Mucosa of stomach (tissue), 1 donor: ENCODE data around the gene DGKI.

ENCODE experiments used
- H3K27me3 ChIP-seq: one replicate; pipeline ENCODE4 v1.7.0; 2013; ENCODE audit warnings: mild to moderate bottlenecking, low read length; ENCODE audit not compliant: control insufficient read depth, insufficient read depth
- H3K36me3 ChIP-seq: one replicate; pipeline ENCODE4 v1.7.0; 2013; ENCODE audit warnings: low read length; ENCODE audit not compliant: control insufficient read depth, insufficient read depth
- H3K4me1 ChIP-seq: one replicate; pipeline ENCODE4 v1.7.0; 2013; ENCODE audit warnings: mild to moderate bottlenecking, low read length; ENCODE audit not compliant: control insufficient read depth, insufficient read depth
- H3K4me3 ChIP-seq: one replicate; pipeline ENCODE4 v1.7.0; 2013; ENCODE audit warnings: low read length
- H3K9ac ChIP-seq: one replicate; pipeline ENCODE4 v1.7.0; 2013; ENCODE audit warnings: mild to moderate bottlenecking, low read length, moderate library complexity
- H3K9me3 ChIP-seq: one replicate; pipeline ENCODE4 v1.7.0; 2013; ENCODE audit warnings: mild to moderate bottlenecking, low read length, moderate library complexity; ENCODE audit not compliant: control insufficient read depth
- donor health status: Pancreatic carcinoma.

Gene DGKI

DNA sequence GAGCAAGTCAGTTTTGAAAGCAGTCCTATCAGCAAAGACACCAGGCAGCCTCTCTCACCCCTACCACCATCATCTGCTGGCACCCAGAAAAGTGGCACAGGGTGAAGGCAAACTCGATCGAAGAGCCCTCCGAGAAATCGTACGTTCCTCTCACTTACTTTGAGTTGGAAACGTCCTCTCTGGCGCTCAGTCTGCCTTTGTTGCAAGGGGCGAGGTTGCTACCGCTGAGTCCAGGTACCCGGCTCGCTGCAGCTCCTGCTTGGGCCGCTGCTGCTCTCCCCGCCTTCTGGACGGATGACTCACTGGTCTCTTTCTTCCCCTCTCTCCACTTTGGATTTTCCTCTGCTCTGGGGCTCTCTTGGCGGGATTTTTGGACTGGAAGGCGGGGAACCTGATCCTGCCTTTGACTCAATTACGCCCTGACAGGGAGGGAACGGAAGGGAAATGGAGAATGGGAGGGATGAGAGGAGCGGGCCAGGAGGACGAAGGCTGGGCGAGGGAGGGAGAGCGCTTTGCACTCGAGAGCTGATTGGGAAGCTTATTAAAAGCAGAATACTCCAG is 503.4 kb downstream of the DGKI start, which contains the start of gene PTN:
TSS of gene PTN (minus strand) at position 453 of the 561 bp plus-strand sequence. CDS start 88,760 bp downstream, outside the sequence.
- no peaks in the 10 kb centered on the region for H3K27me3 ChIP-seq
- H3K4me3 ChIP-seq, result no peak within 1 kb of the TSS
- no peaks in the 10 kb centered on the region for H3K4me1 ChIP-seq
- no peaks in the 10 kb centered on the region for H3K9me3 ChIP-seq
- H3K36me3 ChIP-seq, result no peaks in the 10 kb centered on the region
- H3K9ac ChIP-seq, result no peak within 1 kb of the TSS

DNA sequence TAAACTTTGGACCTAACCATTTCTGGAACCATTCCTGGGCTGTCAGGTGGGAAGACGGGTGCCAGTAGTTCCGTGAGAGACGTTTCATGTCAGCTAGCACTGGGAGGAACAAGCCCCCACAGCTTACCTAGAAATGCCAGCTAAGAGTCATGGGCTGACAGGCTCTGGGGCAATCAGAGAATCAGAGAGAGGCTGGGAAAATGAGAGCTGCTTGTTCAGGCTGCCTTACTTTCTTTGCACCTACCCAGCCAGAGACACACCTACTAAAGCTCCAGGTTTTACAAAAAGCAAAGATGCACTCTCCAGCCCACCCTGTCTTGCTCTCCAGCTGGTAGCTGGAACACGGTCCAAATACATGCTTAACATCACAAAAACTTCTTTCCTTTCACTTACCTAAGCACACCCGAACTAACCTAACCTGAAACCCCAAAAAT is 503.9 kb downstream of the DGKI start:
- Histone ChIP-seq H3K4me1 (no peaks in the 10 kb centered on the region), H3K27me3 (no peaks in the 10 kb centered on the region), H3K4me3 (no peak overlapping the region), H3K36me3 (no peaks in the 10 kb centered on the region), H3K9ac (no peak overlapping the region), H3K9me3 (no peaks in the 10 kb centered on the region)

DNA sequence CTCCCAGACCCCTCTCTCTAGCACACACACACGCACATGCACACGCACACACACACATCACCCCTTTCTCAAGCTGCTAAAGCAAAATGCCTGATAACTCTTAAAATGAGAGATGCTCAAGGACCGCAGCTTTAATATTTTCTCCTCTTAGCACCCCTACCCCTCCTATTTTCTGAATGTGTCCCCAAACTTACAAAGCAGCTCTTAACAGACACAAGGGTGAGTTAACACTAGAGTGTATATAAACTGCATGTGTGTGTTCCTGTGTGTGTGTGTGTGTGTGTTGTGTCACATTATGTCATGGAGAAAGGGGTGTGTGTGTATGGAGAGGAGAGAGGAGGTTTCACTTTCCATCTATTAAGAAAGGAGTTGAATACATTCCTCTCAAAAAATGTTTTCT is 504.5 kb downstream of the DGKI start:
- H3K27me3 ChIP-seq, result no peaks in the 10 kb centered on the region
- H3K9me3 ChIP-seq, result no peaks in the 10 kb centered on the region
- H3K9ac ChIP-seq, result no peak overlapping the region
- H3K36me3 ChIP-seq, result no peaks in the 10 kb centered on the region
- H3K4me3 ChIP-seq, result no peak overlapping the region
- no peaks in the 10 kb centered on the region for H3K4me1 ChIP-seq

DNA sequence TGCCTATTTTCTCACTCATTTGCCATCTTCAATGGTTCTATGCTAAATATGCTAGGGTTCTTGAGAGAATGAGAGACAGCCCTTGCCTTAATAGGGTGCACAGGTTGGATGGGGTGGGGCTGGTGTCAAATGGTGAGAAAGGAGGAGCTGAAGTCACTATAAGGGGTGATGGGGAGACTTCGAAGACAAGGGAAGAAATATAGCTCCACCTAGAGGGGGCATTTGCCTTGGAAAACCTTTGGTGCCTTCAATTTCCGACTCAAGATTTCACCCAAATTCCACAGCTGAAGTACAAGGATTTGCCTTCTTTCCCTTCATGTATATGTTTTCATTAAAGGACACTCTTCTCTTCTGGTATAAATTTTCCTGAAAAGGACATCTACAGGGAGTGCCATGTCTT is 508.9 kb downstream of the DGKI start:
- Histone ChIP-seq H3K9me3 (no peaks in the 10 kb centered on the region), H3K36me3 (no peaks in the 10 kb centered on the region), H3K4me3 (no peak overlapping the region), H3K9ac (no peak overlapping the region), H3K4me1 (no peaks in the 10 kb centered on the region), H3K27me3 (no peaks in the 10 kb centered on the region)

DNA sequence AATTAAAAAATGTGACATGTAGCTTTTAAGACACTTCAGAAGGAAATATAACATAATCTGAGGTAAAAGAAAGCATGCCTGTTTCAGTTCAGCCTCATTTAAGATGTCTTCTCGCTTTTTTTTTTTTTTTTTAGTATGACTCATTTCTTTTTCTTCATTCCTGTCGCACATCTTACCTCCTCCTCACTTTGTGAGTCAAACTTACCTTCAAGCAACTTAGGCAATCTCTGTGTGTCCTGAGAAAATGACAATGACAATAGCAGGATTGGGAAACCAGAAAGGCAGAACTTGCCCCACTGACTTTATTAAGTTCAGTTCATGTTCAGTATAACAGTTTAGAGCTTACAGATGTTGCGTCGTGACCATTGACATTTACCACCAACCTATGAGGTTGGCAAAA is 511.0 kb downstream of the DGKI start:
- no peak overlapping the region for H3K4me3 ChIP-seq
- no peaks in the 10 kb centered on the region for H3K36me3 ChIP-seq
- H3K4me1 ChIP-seq, result no peaks in the 10 kb centered on the region
- no peaks in the 10 kb centered on the region for H3K27me3 ChIP-seq
- H3K9me3 ChIP-seq, result no peaks in the 10 kb centered on the region
- H3K9ac ChIP-seq, result no peak overlapping the region

DNA sequence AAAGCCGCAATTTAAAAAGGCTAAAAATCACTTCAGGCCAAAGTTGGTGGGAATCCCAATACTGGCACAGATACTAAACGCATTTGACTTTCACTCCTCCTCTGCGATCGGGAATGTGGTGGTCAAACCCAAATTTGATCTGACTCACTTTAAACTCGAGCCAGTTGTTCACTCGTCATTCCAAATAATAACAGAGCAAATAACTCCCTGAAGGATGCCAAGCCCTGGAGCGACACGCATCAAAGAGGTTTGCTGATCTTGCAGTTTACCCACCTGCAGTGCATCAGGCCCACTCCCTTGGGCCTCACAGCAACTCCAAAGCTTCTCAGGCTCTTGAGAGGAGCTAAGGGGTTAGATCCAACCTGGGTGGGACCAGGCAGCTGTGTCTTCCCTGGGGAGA is 515.4 kb downstream of the DGKI start:
- no peaks in the 10 kb centered on the region for H3K9me3 ChIP-seq
- no peaks in the 10 kb centered on the region for H3K36me3 ChIP-seq
- H3K4me1 ChIP-seq, result no peaks in the 10 kb centered on the region
- no peak overlapping the region for H3K4me3 ChIP-seq
- H3K27me3 ChIP-seq, result no peaks in the 10 kb centered on the region
- H3K9ac ChIP-seq, result no peak overlapping the region
